NCI-H2227 (cell line): ENCODE data around the gene DOCK10.
"Not testable (repeated sequence)": the region's sequence is repeated elsewhere in the genome, so short reads cannot be mapped to it uniquely, and the experiment has no call there.

Experiments
- DNase-seq: peaks from one replicate; lab custom pipeline; 2025; ENCODE audit not compliant: unreplicated experiment; lab: John Stamatoyannopoulos, UW

DOCK10 gene

GRCh38 chr2:225041851-225042799 is at the start of gene DOCK10:
DOCK10 (minus strand) TSS chr2:225042468; CDS start chr2:225042374, 94 bp downstream.
- DNase-seq = peak; percentile 62

GRCh38 chr2:225091336-225091735 is 49.1 kb upstream of the DOCK10 start:
- DNase-seq = no peak

- DNase-seq = no peak
Observed at GRCh38 chr2:225090746-225091145, 48.5 kb upstream of the DOCK10 start.

DNA sequence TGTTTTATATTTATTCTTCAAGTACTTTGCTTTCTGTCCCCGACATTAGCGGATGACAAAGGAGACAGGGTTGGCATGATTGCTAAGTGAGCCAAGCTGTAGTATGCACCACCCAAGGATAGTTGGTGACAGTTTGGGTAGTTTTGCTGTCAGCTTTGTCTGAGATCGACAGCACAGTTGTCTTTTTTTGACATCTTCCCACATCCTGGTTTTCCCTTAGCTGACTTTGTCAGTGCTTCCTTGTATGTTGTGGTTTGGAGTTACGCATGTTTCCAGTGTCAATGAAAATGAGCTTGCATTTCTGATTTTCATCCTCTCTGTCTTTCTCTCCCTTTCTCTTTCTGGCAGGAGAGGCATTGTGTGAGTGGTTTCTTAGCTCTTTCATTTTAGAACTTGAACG is 44.6 kb upstream of the DOCK10 start:
- no peak for DNase-seq

- DNase-seq = no peak
Observed at GRCh38 chr2:225086439-225086838, 44.2 kb upstream of the DOCK10 start.

GRCh38 chr2:225083276-225083675 is 41.0 kb upstream of the DOCK10 start:
- no peak for DNase-seq

GRCh38 chr2:225076125-225076524 is 33.9 kb upstream of the DOCK10 start:
- DNase-seq = no peak

DNA sequence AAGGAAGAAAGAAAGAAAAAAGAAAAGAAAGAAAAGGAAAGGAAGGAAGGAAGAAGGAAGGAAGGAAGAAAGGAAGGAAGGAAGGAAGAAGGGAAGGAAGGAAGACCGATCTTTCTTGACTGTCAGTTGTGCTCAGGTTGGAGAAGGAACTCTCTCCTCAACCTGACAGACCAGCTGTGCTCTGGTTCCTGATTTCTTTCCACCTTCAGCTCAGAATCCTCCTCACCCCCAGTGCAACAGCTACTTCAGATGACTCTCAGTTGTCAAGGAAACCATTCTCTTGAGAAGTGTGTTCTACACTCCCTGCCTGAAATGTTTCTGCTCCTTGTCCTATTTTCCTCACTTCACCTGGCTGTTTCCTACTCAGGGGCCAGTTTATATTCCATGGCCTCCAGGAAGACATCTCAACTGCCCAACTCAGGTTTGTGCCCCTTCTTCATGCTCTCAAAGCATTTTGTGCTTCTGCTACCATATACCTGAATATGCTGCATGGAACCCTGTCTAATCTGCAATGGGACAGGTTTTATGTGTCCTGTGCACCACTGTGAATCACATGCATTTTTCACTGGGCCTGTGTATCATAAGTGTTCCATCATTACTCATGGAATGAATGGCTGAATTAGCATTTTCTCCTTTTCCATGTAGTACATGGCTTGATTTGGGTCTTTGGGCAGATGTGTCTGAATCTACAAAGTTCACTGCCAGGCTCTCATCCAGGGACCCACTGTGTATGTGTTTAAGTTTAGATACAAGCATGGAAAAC is 32.8 kb upstream of the DOCK10 start:
- no peak for DNase-seq

DNA sequence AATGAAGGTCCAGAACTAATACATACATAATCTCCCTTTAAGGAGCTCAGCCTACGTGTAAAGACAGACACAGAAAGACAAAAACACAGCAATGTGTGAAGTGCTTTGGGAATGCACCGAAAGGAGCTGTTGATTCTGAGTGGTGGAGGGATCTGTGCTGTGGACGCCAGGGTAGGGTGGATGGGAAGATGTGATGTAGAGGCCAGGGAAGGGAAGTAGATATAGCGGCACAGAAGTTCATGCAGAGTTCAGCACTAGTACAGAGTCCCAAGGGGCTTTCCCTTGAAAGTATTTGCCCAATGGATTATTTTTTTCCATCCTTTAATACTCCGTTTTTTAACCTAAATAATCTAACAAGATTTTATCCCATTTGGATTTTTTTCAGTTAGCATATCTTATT is 32.1 kb upstream of the DOCK10 start:
- DNase-seq = no peak

- no peak for DNase-seq
Observed at GRCh38 chr2:225073198-225073597, 30.9 kb upstream of the DOCK10 start.

DNA sequence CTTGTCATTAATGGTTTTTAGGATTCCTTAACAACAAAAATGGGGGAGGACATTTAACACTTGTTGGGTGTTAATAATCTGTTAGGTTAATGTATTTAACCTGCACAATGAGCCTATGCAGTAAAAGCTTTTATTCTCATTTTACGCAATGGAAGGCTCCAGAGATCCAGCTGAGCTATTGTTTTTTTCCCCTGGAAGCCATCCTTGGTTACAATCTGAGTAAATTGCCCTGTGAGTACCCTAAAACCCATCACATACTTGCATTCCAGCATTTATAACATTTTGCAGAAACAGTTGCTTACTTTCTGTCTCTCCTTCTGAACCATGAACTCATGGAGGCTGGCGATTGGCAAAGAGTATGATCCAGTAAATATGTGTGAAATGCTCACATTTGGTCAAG is 30.2 kb upstream of the DOCK10 start:
- no peak for DNase-seq

DNA sequence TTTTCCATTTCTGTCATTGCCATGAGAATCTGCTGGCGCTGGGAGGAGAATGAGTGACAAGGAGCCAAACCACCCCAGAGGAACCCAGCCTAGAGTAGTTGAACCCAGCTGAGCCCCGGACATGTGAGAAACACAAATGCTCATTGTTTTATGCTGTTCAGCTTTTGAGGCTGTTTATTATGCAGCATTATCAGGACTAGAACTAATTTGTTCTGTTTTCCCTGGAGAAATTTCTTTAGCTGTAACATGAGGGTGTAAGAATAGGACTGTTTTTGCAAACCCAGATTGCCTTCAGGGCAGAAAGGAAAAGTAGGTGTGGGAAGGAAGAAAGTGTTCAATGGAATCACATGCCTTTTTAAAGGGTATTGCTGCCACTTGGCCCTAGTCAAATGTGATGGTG is 28.5 kb upstream of the DOCK10 start:
- DNase-seq = no peak

DNA sequence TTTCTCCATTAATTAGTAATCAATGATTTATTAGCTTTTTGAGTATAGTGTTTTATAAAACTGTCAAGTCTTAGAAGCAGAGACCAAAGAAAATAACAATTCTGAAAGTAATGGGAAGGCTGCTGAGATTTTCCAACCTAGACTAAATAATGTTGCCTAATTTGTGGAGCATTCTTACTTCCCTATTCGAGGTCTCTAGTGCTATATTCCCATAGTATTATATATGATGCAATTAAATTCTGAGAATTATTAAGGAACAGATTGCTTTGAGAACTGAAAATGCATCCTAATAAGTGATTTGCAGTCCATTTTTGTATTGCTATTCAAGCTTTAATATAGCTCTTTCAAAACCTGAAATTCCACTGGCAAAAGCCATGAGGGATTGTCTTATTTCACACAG is 27.7 kb upstream of the DOCK10 start:
- no peak for DNase-seq

DNA sequence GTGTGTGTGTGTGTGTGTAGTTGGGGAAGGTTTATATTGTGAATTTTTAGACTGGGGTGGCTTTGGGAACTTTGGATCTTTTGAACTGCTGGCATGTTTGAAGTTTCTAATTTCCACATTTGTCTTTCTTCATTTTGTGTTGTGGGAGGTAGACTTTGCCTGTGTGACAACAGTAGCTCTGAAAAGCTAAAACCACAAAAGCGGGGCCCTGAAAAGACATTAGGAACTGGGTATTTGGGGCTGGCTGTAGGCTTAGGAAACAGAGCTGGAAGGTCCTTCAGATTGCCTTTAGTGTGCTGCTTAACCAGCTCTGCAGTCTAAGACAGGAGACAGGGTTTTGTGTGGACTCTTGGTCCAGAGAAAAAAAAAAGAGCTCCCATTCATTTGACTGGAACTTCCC is 27.2 kb upstream of the DOCK10 start:
- DNase-seq = no peak

- no peak for DNase-seq
Observed at GRCh38 chr2:225065882-225066281, 23.6 kb upstream of the DOCK10 start.

DNA sequence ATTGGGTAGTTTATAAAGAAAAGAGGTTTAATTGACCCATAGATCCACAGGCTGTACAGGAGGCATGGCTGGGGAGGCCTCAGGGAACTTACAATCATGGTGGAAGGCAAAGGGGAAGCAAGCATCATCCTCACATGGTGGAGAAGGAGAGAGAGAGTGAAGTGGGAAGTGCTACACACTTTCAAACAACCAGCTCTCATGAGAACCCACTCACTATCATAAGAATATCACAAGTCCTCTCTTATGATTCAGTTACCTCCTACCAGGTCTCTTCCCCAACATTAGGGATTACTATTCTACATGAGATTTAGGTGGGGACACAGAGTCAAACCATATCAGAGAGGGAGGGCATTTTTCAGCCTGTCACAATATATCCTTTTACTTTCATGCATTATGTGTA is 22.7 kb upstream of the DOCK10 start:
- no peak for DNase-seq

GRCh38 chr2:225064362-225064761 is 22.1 kb upstream of the DOCK10 start:
- DNase-seq = no peak

- no peak for DNase-seq
Observed at GRCh38 chr2:225056330-225057073, 14.2 kb upstream of the DOCK10 start.

DNA sequence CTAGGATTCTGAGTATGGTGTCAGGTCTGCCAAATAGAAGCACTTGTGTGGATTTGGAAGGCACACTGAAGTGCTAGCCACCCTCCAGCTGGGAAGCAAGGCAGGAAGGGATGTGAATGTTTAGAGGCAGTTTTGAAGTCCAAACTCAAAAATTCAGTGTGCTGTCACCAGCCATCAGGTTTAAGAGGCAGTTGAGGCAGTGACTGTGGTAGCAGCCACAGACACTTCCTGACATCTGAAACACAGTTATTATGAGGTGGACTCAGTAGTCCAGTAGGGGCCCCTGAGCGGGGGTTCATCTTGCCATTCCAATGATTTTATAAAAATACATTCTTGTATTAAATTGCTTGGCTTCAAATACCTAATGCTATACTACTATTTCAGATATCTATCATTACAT is 13.4 kb upstream of the DOCK10 start:
- no peak for DNase-seq

DNA sequence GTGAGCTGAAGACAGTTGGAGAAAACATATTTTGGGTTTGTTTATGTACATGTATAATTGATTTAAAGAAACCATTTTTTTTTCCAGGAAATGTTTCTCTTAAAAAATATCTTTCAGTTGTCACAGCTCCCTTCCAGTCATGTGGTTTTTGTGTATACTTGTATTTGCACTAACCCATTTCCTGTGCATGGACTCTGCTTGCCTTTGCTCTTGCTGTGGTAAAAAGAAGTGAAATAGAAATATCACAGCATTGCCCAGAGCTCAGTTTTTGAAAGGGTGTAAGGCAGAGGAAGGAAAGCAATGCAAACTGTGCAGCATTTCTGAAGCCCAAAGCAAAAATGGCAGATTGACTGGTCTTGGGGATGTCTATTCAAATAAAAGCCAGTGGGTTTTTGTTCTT is 10.4 kb upstream of the DOCK10 start:
- DNase-seq = no peak

DNA sequence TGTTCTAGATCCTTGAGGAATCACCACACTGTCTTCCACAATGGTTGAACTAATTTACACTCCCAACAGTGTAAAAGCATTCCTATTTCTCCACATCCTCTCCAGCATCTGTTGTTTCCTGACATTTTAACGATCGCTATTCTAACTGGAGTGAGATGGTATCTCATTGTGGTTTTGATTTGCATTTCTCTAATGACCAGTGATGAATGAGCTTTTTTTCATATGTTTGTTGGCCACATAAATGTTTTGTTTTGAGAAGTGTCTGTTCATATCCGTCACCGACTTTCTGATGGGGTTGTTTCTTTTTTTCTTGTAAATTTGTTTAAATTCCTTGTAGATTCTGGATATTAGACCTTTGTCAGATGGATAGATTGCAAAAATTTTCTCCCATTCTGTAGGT is 5.2 kb upstream of the DOCK10 start:
- DNase-seq = not testable (repeated sequence)

DNA sequence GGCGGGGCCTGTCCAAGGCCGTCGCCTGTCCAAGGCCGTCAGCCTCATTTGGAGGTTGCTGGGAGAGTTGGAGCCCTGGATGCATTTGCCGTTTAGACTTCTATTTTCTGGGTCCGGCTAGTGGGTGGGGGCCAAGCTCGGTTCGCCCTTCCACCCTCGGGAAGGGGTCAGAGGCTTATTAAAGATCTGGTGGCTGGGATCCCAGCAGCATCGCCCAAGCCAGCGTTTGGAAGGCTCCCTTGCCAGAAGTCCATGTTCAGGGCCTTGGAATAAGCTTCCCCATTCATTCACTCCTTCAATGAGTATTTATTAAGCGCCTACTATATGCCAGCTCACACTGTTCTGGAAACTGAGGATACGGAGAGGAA is 516 bp upstream of the DOCK10 start:
- no peak for DNase-seq
